ENCODE results near the gene ANKS1B. TPM values are rescaled to one million over a fixed set of nuclear protein-coding genes. Genes with fewer than 3 reads are reported as not detected.

ANKS1B gene
- total RNA-seq, 1 experiment from 2014 or later, result 5.8 TPM

- no peak for TF ChIP-seq TEAD1 (CRISPR knock-in tag; IDR thresholded peaks at IDR 0.05)
Observed at GRCh38 chr12:99381992-99382391, 602.7 kb downstream of the ANKS1B start (continued).

GRCh38 chr12:99380701-99381100, 604.0 kb downstream of the ANKS1B start:
- POLR2A ChIA-PET, result interaction anchor here (0.6 kb wide), 1 partner anchor 313 kb away, joined by 7 read pairs; no protein-coding TSS in a partner anchor
- Mint-ChIP-seq H3K27me3 (ENCODE audit: low read depth) (no peaks in the 10 kb centered on the region), H3K4me1 (peaks cover 7% of the 10 kb centered on the region), H3K36me3 (no peaks in the 10 kb centered on the region), H3K4me3 (no peak overlapping the region), H3K27ac (no peak overlapping the region), H3K9me3 (no peaks in the 10 kb centered on the region)
- ATAC-seq (no peak), DNase-seq (ENCODE audit: low spot score) (no peak)
- CTCF ChIA-PET, result no interaction called here
- TF ChIP-seq AFF4 (CRISPR knock-in tag; IDR thresholded peaks at IDR 0.05; ENCODE audit: borderline replicate concordance), result no peak
- TF ChIP-seq, protein P1, sequence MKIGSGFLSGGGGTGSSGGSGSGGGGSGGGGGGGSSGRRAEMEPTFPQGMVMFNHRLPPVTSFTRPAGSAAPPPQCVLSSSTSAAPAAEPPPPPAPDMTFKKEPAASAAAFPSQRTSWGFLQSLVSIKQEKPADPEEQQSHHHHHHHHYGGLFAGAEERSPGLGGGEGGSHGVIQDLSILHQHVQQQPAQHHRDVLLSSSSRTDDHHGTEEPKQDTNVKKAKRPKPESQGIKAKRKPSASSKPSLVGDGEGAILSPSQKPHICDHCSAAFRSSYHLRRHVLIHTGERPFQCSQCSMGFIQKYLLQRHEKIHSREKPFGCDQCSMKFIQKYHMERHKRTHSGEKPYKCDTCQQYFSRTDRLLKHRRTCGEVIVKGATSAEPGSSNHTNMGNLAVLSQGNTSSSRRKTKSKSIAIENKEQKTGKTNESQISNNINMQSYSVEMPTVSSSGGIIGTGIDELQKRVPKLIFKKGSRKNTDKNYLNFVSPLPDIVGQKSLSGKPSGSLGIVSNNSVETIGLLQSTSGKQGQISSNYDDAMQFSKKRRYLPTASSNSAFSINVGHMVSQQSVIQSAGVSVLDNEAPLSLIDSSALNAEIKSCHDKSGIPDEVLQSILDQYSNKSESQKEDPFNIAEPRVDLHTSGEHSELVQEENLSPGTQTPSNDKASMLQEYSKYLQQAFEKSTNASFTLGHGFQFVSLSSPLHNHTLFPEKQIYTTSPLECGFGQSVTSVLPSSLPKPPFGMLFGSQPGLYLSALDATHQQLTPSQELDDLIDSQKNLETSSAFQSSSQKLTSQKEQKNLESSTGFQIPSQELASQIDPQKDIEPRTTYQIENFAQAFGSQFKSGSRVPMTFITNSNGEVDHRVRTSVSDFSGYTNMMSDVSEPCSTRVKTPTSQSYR (CRISPR knock-in tag; IDR thresholded peaks at IDR 0.05), result no peak
- no peak for TF ChIP-seq USF2 (CRISPR knock-in tag; IDR thresholded peaks at IDR 0.05)
- TF ChIP-seq IRF2 (CRISPR knock-in tag; IDR thresholded peaks at IDR 0.05; ENCODE audit: borderline replicate concordance, low read depth), result no peak
- TF ChIP-seq, protein P2, sequence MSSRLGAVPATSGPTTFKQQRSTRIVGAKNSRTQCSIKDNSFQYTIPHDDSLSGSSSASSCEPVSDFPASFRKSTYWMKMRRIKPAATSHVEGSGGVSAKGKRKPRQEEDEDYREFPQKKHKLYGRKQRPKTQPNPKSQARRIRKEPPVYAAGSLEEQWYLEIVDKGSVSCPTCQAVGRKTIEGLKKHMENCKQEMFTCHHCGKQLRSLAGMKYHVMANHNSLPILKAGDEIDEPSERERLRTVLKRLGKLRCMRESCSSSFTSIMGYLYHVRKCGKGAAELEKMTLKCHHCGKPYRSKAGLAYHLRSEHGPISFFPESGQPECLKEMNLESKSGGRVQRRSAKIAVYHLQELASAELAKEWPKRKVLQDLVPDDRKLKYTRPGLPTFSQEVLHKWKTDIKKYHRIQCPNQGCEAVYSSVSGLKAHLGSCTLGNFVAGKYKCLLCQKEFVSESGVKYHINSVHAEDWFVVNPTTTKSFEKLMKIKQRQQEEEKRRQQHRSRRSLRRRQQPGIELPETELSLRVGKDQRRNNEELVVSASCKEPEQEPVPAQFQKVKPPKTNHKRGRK (CRISPR knock-in tag; IDR thresholded peaks at IDR 0.05; ENCODE audit: borderline replicate concordance), result no peak
- no peak for TF ChIP-seq ELF4 (CRISPR knock-in tag; IDR thresholded peaks at IDR 0.05; ENCODE audit: low read depth)
- no peak for TF ChIP-seq TEAD1 (CRISPR knock-in tag; IDR thresholded peaks at IDR 0.05)
- TF ChIP-seq TP53 (CRISPR knock-in tag; IDR thresholded peaks at IDR 0.05), result no peak
- no peak for TF ChIP-seq ZNF317 (CRISPR knock-in tag; IDR thresholded peaks at IDR 0.05; ENCODE audit: borderline replicate concordance, low read depth)
- TF ChIP-seq NFYB (CRISPR knock-in tag; conservative IDR thresholded peaks at IDR 0.05; ENCODE audit: low read depth), result no peak

DNA sequence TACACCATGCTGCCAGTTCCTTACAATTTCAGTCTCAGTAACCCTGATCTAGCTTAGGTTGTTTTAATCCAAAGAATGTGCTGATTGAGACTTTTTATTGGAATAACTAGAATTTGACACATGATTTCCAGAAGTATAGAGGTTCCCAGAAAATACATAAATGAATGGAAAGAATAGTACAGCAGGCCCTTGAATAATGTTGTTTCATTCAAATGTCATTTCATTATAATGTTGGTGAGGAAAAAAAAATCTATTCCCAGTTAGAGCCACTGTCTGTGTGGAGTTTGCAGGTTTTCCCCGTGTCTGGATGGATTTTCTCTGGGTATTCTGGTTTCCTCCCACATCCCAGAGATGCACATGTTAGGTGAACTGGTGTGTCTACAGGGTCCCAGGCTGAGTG, 610.7 kb downstream of the ANKS1B start:
- POLR2A ChIA-PET, result no interaction called here
- ATAC-seq, result no peak
- no peak for DNase-seq (ENCODE audit: low spot score)
- CTCF ChIA-PET, result interaction anchor here (2.5 kb wide), 1 partner anchor 13 kb away, joined by 9 read pairs; no protein-coding TSS in a partner anchor
- Mint-ChIP-seq H3K36me3 (no peaks in the 10 kb centered on the region), H3K4me3 (no peak overlapping the region), H3K27me3 (ENCODE audit: low read depth) (no peaks in the 10 kb centered on the region), H3K4me1 (peaks cover 13% of the 10 kb centered on the region), H3K27ac (no peak overlapping the region), H3K9me3 (no peaks in the 10 kb centered on the region)
- TF ChIP-seq, protein P3, sequence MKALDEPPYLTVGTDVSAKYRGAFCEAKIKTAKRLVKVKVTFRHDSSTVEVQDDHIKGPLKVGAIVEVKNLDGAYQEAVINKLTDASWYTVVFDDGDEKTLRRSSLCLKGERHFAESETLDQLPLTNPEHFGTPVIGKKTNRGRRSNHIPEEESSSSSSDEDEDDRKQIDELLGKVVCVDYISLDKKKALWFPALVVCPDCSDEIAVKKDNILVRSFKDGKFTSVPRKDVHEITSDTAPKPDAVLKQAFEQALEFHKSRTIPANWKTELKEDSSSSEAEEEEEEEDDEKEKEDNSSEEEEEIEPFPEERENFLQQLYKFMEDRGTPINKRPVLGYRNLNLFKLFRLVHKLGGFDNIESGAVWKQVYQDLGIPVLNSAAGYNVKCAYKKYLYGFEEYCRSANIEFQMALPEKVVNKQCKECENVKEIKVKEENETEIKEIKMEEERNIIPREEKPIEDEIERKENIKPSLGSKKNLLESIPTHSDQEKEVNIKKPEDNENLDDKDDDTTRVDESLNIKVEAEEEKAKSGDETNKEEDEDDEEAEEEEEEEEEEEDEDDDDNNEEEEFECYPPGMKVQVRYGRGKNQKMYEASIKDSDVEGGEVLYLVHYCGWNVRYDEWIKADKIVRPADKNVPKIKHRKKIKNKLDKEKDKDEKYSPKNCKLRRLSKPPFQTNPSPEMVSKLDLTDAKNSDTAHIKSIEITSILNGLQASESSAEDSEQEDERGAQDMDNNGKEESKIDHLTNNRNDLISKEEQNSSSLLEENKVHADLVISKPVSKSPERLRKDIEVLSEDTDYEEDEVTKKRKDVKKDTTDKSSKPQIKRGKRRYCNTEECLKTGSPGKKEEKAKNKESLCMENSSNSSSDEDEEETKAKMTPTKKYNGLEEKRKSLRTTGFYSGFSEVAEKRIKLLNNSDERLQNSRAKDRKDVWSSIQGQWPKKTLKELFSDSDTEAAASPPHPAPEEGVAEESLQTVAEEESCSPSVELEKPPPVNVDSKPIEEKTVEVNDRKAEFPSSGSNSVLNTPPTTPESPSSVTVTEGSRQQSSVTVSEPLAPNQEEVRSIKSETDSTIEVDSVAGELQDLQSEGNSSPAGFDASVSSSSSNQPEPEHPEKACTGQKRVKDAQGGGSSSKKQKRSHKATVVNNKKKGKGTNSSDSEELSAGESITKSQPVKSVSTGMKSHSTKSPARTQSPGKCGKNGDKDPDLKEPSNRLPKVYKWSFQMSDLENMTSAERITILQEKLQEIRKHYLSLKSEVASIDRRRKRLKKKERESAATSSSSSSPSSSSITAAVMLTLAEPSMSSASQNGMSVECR (CRISPR knock-in tag; IDR thresholded peaks at IDR 0.05; ENCODE audit: borderline replicate concordance), result no peak
- no peak for TF ChIP-seq GRHL2 (CRISPR knock-in tag; IDR thresholded peaks at IDR 0.05; ENCODE audit: insufficient replicate concordance, severe bottlenecking)
- no peak for TF ChIP-seq RORB (CRISPR knock-in tag; IDR thresholded peaks at IDR 0.05)
- TF ChIP-seq JUN (CRISPR knock-in tag; IDR thresholded peaks at IDR 0.05), result no peak
- TF ChIP-seq ELF4 (CRISPR knock-in tag; IDR thresholded peaks at IDR 0.05; ENCODE audit: low read depth), result no peak
- TF ChIP-seq IRF2 (CRISPR knock-in tag; IDR thresholded peaks at IDR 0.05; ENCODE audit: borderline replicate concordance, low read depth), result no peak
- no peak for TF ChIP-seq SP1 (CRISPR knock-in tag; conservative IDR thresholded peaks at IDR 0.05)
- TF ChIP-seq ATF1 (CRISPR knock-in tag; IDR thresholded peaks at IDR 0.05), result no peak
- TF ChIP-seq, protein P4, sequence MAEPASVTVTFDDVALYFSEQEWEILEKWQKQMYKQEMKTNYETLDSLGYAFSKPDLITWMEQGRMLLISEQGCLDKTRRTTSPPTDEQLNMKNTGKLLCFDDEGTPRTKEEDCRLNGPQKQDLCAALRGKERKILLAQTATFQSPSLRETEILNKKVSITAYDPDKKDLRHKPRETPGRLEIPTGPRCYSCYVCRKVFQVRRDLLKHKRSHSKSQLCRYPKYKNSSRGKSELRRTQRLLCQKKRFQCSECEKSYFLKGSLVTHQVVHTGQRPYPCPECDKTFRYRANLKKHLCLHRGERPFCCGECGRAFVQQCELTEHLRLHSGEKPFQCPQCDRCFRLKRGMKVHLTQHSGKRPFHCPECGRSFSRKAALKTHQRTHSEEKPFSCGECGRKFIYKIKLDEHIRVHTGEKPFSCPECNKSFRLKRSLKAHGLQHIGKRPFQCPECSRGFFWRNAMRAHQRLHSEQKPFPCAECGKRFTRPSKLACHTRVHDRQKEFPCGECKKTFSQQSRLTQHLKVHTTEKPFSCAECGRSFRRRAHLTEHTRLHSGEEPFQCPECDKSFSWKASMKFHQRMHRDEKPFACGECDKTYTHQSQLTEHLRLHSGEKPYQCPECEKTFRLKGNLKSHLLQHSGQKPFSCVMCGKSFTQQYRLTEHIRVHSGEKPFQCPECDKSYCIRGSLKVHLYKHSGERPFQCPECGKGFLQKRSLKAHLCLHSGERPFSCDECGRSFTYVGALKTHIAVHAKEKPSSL (CRISPR knock-in tag; conservative IDR thresholded peaks at IDR 0.05), result no peak
